Tongue (tissue), 2 donors: ENCODE measurements around the gene TULP3. TPM values are rescaled to one million over a fixed set of nuclear protein-coding genes. Genes with fewer than 3 reads are reported as not detected.

ENCODE experiments used
- DNase-seq: peaks from one replicate; pipeline ENCODE4 v3.0.0-alpha.2; 2015
- total RNA-seq: library from RNA; depleted of rRNA; stranded (reverse); fragments of >200 nt; gene quantifications from one replicate; pipeline ENCODE4 v1.2.3, GENCODE V29; 2014

Gene TULP3
- total RNA-seq, 1 donor from 2014 or later: 18.9 TPM

GRCh38 chr12:2877047-2877952 lies 13.4 kb upstream of the TULP3 start, which contains the start of the genes FOXM1 and RHNO1:
TSS of gene FOXM1 (minus strand) at chr12:2877174. CDS start at chr12:2874478, 2,696 bp downstream.
TSS of gene RHNO1 (plus strand) at chr12:2877223. CDS start at chr12:2885367, 8,144 bp downstream.
- peak; percentile 97 for DNase-seq

- peak; percentile 17 for DNase-seq
Observed at GRCh38 chr12:2877953-2878732, 12.5 kb upstream of the TULP3 start.

DNA sequence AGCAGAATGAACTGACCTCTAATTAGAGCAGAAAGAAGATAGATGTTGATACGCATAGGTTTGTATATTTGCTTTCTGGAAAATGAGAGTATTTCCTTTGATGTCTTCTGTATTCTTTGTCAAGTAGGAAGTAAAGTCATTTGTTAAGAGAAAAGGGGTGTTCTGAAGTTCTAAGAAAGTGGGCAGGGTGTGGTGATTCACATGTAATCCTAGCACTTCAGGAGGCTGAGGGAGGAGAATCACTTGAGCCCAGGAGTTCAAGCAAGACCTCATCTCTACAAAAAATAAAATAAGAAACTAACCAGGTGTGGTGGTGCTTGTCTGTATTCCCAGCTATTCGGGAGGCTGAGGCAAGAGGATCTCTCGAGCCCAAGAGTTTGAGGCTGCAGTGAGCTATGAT lies 10.8 kb upstream of the TULP3 start:
- no peak for DNase-seq

DNA sequence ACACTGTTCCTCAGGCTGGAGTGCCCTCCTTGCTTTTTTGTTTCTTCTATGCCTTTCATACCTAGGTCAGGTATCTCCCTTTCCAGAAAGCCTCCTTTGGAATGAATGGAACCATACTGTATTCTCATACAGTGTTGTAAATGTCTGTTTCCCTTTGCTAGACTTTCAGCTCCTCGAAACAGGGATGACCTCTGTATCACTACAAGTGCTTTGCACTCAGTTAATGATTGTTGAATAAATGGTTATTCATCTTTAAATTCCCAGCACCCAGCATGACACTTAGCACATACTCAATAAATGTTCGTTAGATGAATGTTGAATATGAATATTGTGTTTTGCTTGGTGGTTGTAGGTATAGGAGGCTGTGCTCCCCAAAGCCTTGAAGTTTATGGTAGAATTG lies 5.9 kb upstream of the TULP3 start:
- no peak for DNase-seq

GRCh38 chr12:2886768-2887450 lies 3.8 kb upstream of the TULP3 start:
- DNase-seq: no peak

GRCh38 chr12:2890001-2890387 lies 697 bp upstream of the TULP3 start:
- no peak for DNase-seq

- peak; percentile 80 for DNase-seq
Observed at GRCh38 chr12:2891240-2892053, 756 bp downstream of the TULP3 start.

DNA sequence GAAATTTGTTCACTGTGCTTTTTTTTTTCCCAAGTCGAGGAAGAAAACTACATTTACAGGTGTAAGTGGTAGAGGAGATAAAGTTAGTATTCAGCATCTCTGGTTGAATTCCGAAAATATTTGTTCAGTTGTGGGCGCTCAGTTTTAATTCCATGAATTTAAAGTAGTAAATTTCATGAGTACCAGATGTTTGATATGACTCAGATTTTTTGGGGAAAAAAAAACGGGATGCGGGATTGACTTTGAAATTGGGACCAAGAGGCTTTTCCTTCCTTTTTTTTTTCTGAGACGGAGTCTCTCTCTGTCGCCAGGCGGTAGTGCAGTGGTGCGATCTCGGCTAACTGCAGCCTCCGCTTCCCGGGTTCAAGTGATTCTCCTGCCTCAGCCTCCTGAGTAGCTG lies 1.6 kb downstream of the TULP3 start:
- no peak for DNase-seq

DNA sequence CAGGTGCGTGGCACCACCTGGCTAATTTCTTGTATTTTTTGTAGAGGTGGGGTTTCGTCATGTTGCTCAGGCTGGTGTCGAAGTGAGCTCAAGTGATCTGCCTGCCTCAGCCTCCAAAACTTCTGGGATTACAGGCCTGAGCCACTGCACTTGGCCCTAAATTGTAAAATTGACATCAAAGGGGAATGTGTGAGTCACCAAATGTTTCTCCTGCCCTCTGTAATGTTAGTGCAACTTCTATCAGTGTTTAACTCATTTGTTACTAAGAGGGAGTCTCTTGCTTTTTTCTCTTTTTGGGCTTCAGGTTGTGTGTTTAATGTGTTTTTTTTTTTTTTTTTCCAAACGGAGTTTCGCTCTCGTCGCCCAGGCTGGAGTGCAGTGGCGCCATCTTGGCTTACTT lies 2.3 kb downstream of the TULP3 start:
- DNase-seq: no peak

DNA sequence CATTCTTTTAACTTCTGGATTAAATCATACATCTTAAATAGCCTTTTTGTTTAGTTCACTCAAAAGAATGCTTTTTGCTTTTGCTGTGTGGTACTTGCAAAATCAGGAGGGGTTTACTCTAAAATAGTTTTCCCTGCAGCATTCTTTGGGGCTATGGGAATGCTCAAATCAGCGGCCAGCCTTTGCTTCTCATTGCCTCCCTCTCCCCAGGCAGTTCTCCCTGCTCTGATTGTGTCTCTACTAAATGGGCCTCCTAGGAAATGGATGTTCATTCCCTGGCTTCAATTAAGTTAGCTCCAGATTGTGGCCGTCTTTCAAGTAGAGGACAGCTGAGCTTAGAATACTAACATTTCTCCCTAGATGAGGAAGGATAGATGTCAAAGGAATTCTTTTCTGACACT lies 4.4 kb downstream of the TULP3 start:
- DNase-seq: peak; percentile 56

DNA sequence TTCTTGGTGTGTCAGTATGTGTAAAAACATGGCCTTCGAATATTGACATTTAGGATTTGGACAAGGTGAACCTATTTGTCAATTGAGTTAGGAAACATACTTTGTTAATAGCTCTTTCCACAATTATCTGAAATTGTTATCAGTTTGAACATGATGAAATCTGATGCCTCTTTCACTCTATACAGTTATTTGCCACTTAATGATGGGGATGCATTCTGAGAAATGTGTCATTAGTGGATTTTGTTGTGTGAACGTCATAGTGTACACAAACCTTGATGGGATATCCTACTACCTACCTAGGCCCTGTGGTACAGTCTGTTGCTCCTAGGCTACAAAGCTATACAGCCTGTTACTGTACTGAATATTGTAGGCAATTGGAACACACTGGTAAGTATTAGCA lies 4.8 kb downstream of the TULP3 start:
- DNase-seq: no peak

DNA sequence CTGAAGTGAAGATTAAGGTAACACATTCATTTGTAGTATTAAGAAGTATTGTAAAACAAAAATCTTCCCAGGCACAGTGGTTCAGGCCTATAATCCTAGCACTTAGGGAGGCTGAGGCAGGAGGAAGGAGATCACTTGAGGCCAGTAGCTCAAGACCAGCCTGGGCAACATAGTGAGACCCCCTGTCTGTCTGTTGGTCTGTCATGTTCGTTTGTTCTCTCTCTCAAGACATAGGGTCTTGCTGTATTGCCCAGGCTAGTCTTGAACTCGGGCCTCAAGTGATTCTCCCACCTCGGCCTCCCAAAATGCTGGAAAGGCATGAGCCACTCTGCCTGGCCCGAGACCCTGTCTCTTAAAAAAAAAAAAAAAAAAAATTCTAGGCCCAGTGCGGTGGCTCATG lies 6.7 kb downstream of the TULP3 start:
- no peak for DNase-seq

- no peak for DNase-seq
Observed at GRCh38 chr12:2900642-2901041, 10.0 kb downstream of the TULP3 start.

GRCh38 chr12:2902272-2902880 lies 11.7 kb downstream of the TULP3 start:
- peak; percentile 44 for DNase-seq

DNA sequence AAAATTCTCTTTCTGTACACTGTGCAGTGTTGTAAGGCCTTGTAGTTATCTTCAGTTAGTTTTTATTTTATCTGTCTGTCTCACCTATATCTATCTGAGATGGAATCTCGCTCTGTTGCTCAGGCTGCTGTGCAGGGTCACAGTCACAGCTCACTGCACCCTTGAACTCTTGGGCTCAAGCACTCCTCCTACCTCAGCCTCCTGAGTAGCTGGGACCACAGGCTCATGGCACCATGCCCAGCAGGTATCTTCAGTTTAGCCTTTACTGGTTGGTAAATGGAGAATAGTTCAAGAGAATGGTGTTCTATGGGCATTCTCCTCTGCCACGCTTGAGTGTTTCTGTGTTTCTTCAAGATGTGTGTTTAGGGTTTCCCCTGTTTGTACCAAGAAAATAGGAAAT lies 13.6 kb downstream of the TULP3 start:
- no peak for DNase-seq

DNA sequence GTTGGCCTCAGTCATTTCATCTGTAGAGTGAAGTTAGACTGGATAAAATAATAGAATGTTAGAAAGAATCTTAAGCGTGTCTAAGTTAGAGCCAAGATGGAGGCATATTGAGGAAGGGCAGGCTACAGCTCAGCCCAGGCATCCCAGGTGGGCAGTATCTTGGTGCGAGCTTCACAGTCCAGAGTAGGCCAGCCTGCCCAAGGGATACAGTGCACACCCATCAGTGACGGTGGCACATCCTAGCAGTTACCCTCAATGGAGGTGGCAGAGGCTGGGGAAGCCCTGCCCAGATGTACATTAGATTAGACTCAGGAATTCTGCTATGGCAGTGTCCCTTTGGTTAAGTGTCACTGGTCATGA lies 21.5 kb downstream of the TULP3 start:
- DNase-seq: no peak

DNA sequence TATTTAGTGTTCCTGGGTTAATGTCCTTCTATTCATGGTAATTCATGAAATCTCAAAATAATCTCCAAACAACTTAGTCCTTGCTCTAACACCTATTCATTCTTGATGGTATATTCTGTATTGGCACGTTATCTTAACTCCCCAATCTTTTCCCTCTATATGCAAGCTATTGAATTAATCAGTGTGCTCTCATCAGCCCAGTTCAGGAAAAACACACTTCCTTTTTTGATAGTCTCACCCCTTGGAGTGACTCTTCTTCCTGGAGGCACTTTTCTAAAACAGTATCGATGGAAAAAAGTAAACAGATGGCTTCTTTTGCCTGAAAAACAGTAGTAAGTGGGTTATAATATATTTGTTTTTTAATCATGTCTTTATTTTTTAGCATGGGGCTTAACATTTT lies 28.6 kb downstream of the TULP3 start:
- DNase-seq: no peak

GRCh38 chr12:2922329-2922728 lies 31.6 kb downstream of the TULP3 start:
- DNase-seq: no peak

DNA sequence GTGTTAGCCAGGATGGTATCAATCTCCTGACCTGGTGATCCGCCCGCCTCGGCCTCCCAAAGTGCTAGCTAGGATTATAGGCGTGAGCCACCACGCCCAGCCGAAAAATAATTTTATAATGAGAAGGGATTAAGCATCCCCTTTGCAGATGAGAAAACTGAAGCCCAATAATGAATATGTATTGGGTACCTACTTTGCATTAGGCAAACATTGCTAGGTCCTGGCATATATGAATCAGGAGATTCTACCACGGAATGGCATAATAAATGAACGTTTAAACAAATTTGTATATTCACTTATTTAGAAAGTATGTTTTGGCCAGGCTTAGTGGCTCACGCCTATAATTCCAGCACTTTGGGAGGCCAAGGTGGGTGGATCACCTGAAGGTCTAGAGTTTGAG lies 32.4 kb downstream of the TULP3 start:
- DNase-seq: no peak

DNA sequence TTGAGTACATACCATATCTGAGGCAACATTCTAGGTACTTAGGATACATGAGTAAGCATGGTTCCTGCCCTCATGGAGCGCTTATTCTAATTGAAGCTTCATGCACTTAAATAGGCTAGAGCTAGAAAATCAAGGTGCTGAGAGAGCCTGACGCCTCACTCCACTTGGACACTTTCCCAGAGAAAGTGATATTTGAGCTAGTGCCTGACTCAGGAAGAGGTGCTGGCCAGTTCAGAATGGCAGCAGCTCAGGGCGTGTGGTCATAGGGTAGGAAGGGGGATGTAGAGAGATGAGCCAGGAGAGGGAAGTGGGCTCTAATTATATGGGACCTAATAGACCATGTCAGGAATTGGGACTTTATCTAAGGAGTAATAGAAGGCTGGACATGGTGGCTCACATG lies 33.3 kb downstream of the TULP3 start:
- no peak for DNase-seq

- DNase-seq: no peak
Observed at GRCh38 chr12:2925322-2925995, 34.8 kb downstream of the TULP3 start.
